Keratinocyte (primary cell): ENCODE measurements around the gene IL22RA1. TPM values are rescaled to one million over a fixed set of nuclear protein-coding genes. Genes with fewer than 3 reads are reported as not detected.

ENCODE experiments used
- DNase-seq: peaks from one replicate; pipeline ENCODE4 v3.0.0-alpha.2; 2011; ENCODE audit warnings: low read depth, missing footprints, low spot score
- FAIRE-seq: peaks from 2 replicates; lab custom pipeline; 2011; peaks lifted over from hg19 to GRCh38; lab: Jason Lieb, UNC
- H2AFZ ChIP-seq: 2 replicates; pipeline ENCODE4 v1.6.0; 2012; ENCODE audit warnings: low read length, control low read depth, inconsistent platforms; ENCODE audit not compliant: control insufficient read depth
- H3K27ac ChIP-seq: 2 replicates; pipeline ENCODE4 v1.5.1; 2011; ENCODE audit warnings: low read length; ENCODE audit not compliant: control insufficient read depth, insufficient read depth
- H3K27me3 ChIP-seq: 3 replicates; pipeline ENCODE4 v1.6.0; 2011; ENCODE audit warnings: low read length; ENCODE audit not compliant: control insufficient read depth, insufficient read depth; ENCODE audit errors: extremely low read depth
- H3K36me3 ChIP-seq, 2 experiments: 2 replicates in 1 of 2; 3 replicates in 1 of 2; pipeline ENCODE4 v1.5.1; 2011; ENCODE audit warnings: low read length in 2 of 2, mild to moderate bottlenecking in 1 of 2; ENCODE audit not compliant: control insufficient read depth in 2 of 2, insufficient read depth in 2 of 2; ENCODE audit errors: extremely low read depth in 1 of 2
- H3K4me1 ChIP-seq: 3 replicates; pipeline ENCODE4 v1.5.1; 2011; ENCODE audit warnings: low read length; ENCODE audit not compliant: control insufficient read depth, insufficient read depth; ENCODE audit errors: extremely low read depth
- H3K4me2 ChIP-seq: 3 replicates; pipeline ENCODE4 v1.6.0; 2011; ENCODE audit warnings: low read depth, low read length; ENCODE audit not compliant: control insufficient read depth, insufficient read depth; ENCODE audit errors: extremely low read depth
- H3K4me3 ChIP-seq, 3 experiments: fragments of 200-600 bp in 1 of 3; sonication (generic) in 1 of 3; 2 replicates in 2 of 3; 3 replicates in 1 of 3; pipeline ENCODE4 v1.5.1; 2011 to 2016; ENCODE audit warnings: low read length in 3 of 3, mild to moderate bottlenecking in 3 of 3, control low read depth in 2 of 3, inconsistent platforms in 1 of 3, low read depth in 1 of 3, mixed read lengths in 1 of 3, mixed run types in 1 of 3, moderate library complexity in 1 of 3; ENCODE audit not compliant: control insufficient read depth in 2 of 3, insufficient read depth in 2 of 3; ENCODE audit errors: extremely low read depth in 1 of 3
- H3K79me2 ChIP-seq: 2 replicates; pipeline ENCODE4 v1.6.0; 2012; ENCODE audit warnings: low read length; ENCODE audit not compliant: control insufficient read depth, insufficient read depth
- H3K9ac ChIP-seq: 3 replicates; pipeline ENCODE4 v1.6.0; 2011; ENCODE audit warnings: low read length; ENCODE audit not compliant: control insufficient read depth, insufficient read depth; ENCODE audit errors: extremely low read depth
- H3K9me1 ChIP-seq: 3 replicates; pipeline ENCODE4 v1.6.0; 2011; ENCODE audit warnings: low read length; ENCODE audit not compliant: control insufficient read depth, insufficient read depth; ENCODE audit errors: extremely low read depth
- H3K9me3 ChIP-seq: 2 replicates; pipeline ENCODE4 v1.5.1; 2012; ENCODE audit warnings: low read depth, low read length; ENCODE audit not compliant: control insufficient read depth
- H4K20me1 ChIP-seq: 3 replicates; pipeline ENCODE4 v1.6.0; 2011; ENCODE audit warnings: low read length; ENCODE audit not compliant: control insufficient read depth, insufficient read depth; ENCODE audit errors: extremely low read depth
- EZH2 ChIP-seq: IDR thresholded peaks from one replicate; pipeline ENCODE4 v1.6.1; 2012; ENCODE audit warnings: inconsistent platforms, mild to moderate bottlenecking, low read length, moderate library complexity
- dilution Hi-C: fragments of 300-500 bp; cut with MboI; formaldehyde crosslinking; loops from one replicate; pipeline ENCODE4 v1.7.0; 2020; ENCODE audit warnings: low sequenced_read_pairs; ENCODE audit not compliant: extremely low pct_ligation_motif_present
- polyA plus RNA-seq, 5 experiments: library from polyadenylated mRNA; depleted of rRNA in 3 of 5; stranded (reverse) in 3 of 5; stranded (forward) in 1 of 5; unstranded in 1 of 5; fragments of >200 nt; gene quantifications; 1 replicate in 1 of 5; 2 replicates in 3 of 5; 3 replicates in 1 of 5; pipeline versions ENCODE4 v1.2.1 to v1.2.3, GENCODE V29; 2011 to 2012; ENCODE audit warnings: missing spikeins in 2 of 5, low read depth in 1 of 5, low replicate concordance in 1 of 5
- TF ChIP-seq, protein P1 (sequence below), 3 experiments: IDR thresholded peaks in 1 of 3; conservative IDR thresholded peaks in 1 of 3; optimal IDR thresholded peaks in 1 of 3; 2 replicates in 2 of 3; 3 replicates in 1 of 3; pipeline versions ENCODE3 to v1.5.1; 2011; ENCODE audit warnings: low read length in 3 of 3, mild to moderate bottlenecking in 3 of 3, moderate library complexity in 2 of 3, control low read depth in 1 of 3, inconsistent platforms in 1 of 3; ENCODE audit not compliant: insufficient read depth in 2 of 3; ENCODE audit errors: extremely low read depth in 1 of 3

IL22RA1 gene
- polyA plus RNA-seq, 1 donor (not counting 4 experiments of a cell fraction or from before 2014, with no cell fraction given): 1.7 TPM

DNA sequence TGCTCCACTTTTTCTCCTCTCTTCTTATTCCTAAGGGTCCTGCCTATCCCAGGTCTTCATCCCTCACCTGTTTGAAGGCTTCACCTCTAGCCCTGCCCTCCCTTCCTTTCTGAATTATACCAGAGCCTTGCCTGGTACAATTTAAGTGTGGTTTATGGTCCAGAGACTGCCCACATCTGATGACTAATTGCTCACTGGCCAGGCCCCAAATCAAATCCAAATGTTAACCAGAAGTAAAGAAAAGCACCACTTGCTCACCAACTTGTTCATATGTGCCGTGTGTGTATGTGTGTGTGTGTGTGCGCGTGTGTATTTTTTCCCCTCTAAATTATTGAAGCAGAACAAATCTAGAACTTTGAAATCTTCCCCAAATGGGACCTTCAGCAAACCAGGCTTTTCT is 57.4 kb downstream of the IL22RA1 start:
- no peak for TF ChIP-seq EZH2
- TF ChIP-seq, protein P1, sequence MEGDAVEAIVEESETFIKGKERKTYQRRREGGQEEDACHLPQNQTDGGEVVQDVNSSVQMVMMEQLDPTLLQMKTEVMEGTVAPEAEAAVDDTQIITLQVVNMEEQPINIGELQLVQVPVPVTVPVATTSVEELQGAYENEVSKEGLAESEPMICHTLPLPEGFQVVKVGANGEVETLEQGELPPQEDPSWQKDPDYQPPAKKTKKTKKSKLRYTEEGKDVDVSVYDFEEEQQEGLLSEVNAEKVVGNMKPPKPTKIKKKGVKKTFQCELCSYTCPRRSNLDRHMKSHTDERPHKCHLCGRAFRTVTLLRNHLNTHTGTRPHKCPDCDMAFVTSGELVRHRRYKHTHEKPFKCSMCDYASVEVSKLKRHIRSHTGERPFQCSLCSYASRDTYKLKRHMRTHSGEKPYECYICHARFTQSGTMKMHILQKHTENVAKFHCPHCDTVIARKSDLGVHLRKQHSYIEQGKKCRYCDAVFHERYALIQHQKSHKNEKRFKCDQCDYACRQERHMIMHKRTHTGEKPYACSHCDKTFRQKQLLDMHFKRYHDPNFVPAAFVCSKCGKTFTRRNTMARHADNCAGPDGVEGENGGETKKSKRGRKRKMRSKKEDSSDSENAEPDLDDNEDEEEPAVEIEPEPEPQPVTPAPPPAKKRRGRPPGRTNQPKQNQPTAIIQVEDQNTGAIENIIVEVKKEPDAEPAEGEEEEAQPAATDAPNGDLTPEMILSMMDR (optimal IDR thresholded peaks at IDR 0.05 in 1 of 3, IDR thresholded peaks at IDR 0.05 in 1 of 3, conservative IDR thresholded peaks at IDR 0.05 in 1 of 3; ENCODE audit: extremely low read depth in 1 of 3, insufficient read depth in 2 of 3, low read length in 3 of 3): no peak
- no peaks in the 10 kb centered on the region for H3K9me3 ChIP-seq
- FAIRE-seq: no peak

DNA sequence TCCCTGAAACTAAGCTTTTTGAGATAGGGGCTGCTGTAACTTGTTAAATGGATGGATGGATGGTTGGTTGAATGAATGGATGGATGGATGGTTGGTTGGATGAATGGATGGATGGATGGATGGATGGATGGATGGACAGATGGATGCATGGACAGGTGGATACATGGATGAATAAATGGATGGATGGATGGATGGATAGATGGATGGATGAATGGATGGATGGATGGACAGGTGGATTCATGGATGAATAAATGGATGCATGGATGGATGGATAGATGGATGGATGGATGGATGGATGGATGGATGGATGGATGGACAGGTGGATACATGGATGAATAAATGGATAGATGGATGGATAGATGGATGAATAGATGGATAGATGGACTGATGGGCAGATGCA is 57.9 kb downstream of the IL22RA1 start:
- no peak for TF ChIP-seq EZH2
- TF ChIP-seq, protein P1 (optimal IDR thresholded peaks at IDR 0.05 in 1 of 3, IDR thresholded peaks at IDR 0.05 in 1 of 3, conservative IDR thresholded peaks at IDR 0.05 in 1 of 3; ENCODE audit: extremely low read depth in 1 of 3, insufficient read depth in 2 of 3, low read length in 3 of 3): no peak
- dilution Hi-C loops: no loop called here
- Histone ChIP-seq H3K9me1 (no peaks in the 10 kb centered on the region), H3K9me3 (no peaks in the 10 kb centered on the region), H3K9ac (no peak overlapping the region), H3K79me2 (no peaks in the 10 kb centered on the region), H4K20me1 (no peaks in the 10 kb centered on the region), H3K27ac (no peak overlapping the region), H3K4me1 (peaks cover 2% of the 10 kb centered on the region), H3K27me3 (peaks cover 14% of the 10 kb centered on the region), H3K4me2 (no peak overlapping the region), H2AFZ (no peak overlapping the region), H3K36me3 (no peaks in the 10 kb centered on the region), H3K4me3 (no peak overlapping the region)
- FAIRE-seq: no peak
- no peak for DNase-seq

More for the DNA sequence above, 57.4 kb downstream of the IL22RA1 start:
- H3K4me1 ChIP-seq: peaks cover 6% of the 10 kb centered on the region
- H3K4me2 ChIP-seq: no peak overlapping the region
- H3K4me3 ChIP-seq: no peak overlapping the region
- no peaks in the 10 kb centered on the region for H3K36me3 ChIP-seq
- H3K27ac ChIP-seq: no peak overlapping the region
- peaks cover 14% of the 10 kb centered on the region for H3K27me3 ChIP-seq
- DNase-seq: no peak
- no peaks in the 10 kb centered on the region for H3K9me1 ChIP-seq
- dilution Hi-C loops: no loop called here
- H4K20me1 ChIP-seq: no peaks in the 10 kb centered on the region
- H3K9ac ChIP-seq: no peak overlapping the region
- no peaks in the 10 kb centered on the region for H3K79me2 ChIP-seq
- no peak overlapping the region for H2AFZ ChIP-seq
